Stomach (tissue), 9 donors: ENCODE data around the gene MEGF8. TPM values are rescaled to one million over a fixed set of nuclear protein-coding genes. Genes with fewer than 3 reads are reported as not detected.

Source experiments
- DNase-seq, 2 donors: peaks; one replicate each; pipeline versions ENCODE4 v3.0.0 to v3.0.0-alpha.2; 2013 to 2019
- H3K27ac ChIP-seq, 5 donors: fragments of 200-600 bp in 4 of 5; sonication (generic) in 4 of 5; one replicate each; pipeline ENCODE4 v1.5.1; 2013 to 2019; ENCODE audit warnings: mild to moderate bottlenecking in 1 of 5, moderate library complexity in 1 of 5
- H3K27me3 ChIP-seq, 3 donors: fragments of 200-600 bp; sonication (generic); one replicate each; pipeline ENCODE4 v1.5.1; 2017 to 2019; ENCODE audit warnings: mixed run types in 1 of 3
- H3K36me3 ChIP-seq, 4 donors: fragments of 200-600 bp; sonication (generic); 1 replicate in 3 of 4; 2 replicates in 1 of 4; pipeline ENCODE4 v1.5.1; 2016 to 2019
- H3K4me1 ChIP-seq, 4 donors: fragments of 200-600 bp; sonication (generic); one replicate each; pipeline ENCODE4 v1.5.1; 2016 to 2019
- H3K4me3 ChIP-seq, 4 donors: fragments of 200-600 bp; sonication (generic) in 3 of 4; one replicate each; pipeline ENCODE4 v1.5.1; 2016 to 2019; ENCODE audit warnings: mild to moderate bottlenecking in 1 of 4
- H3K9me3 ChIP-seq, 4 donors: fragments of 200-600 bp; sonication (generic); one replicate each; pipeline ENCODE4 v1.5.1; 2016 to 2019
- EP300 ChIP-seq: sonication (generic); formaldehyde crosslinking; IDR thresholded peaks from one replicate; pipeline ENCODE4 v1.6.1; 2017; ENCODE audit warnings: antibody characterized with exemption
- POLR2A ChIP-seq, 4 donors: fragments of 450-650 bp; IDR thresholded peaks; one replicate each; pipeline ENCODE4 v1.6.1; 2016; ENCODE audit warnings: antibody characterized with exemption in 4 of 4, control low read depth in 2 of 4, mild to moderate bottlenecking in 1 of 4, moderate library complexity in 1 of 4
- POLR2AphosphoS5 ChIP-seq, 3 donors: sonication (generic); formaldehyde crosslinking; IDR thresholded peaks; one replicate each; pipeline ENCODE4 v1.6.1; 2016; ENCODE audit warnings: antibody characterized with exemption in 3 of 3
- WGBS, 5 donors: extraction: QIAGEN DNeasy Blood & Tissue Kit in 3 of 5; methylation state at CpG; one replicate each; pipeline versions ENCODE4 v1.1.5 to v1.1.7; 2013 to 2018; 5-methylcytosine and 5-hydroxymethylcytosine counted together
- intact Hi-C: fragments of 100-400 bp; cut with DNase I; formaldehyde crosslinking; loops from one replicate; pipeline ENCODE4 v1.15.1; 2023; ENCODE audit warnings: low total_unique reads
- polyA plus RNA-seq, 3 donors: library from polyadenylated mRNA; stranded (reverse); fragments of 200-250 nt; gene quantifications; one replicate each; pipeline ENCODE4 v1.2.3, GENCODE V29; 2013
- total RNA-seq, 5 donors: library from RNA; depleted of rRNA; stranded (reverse); fragments of >200 nt; gene quantifications; one replicate each; pipeline versions ENCODE4 v1.1.0 to v1.2.3, GENCODE V29; 2014 to 2016
- TF ChIP-seq, protein P1 (sequence below), 7 experiments: fragments of 450-650 bp in 4 of 7; fragments of 200-600 bp in 3 of 7; sonication (generic) in 3 of 7; IDR thresholded peaks; one replicate each; pipeline ENCODE4 v1.5.1; 2016 to 2019; ENCODE audit warnings: antibody characterized with exemption in 7 of 7, control low read depth in 2 of 7, mild to moderate bottlenecking in 1 of 7
- donor health status: healthy with polysubstance abuse.
- donor health status: Bipolar disorder and iron deficiency.
- donor health status: healthy.

Gene MEGF8
- total and polyA plus RNA-seq, 8 donors, result 2.6 to 46.3 (median 12.3) TPM

DNA sequence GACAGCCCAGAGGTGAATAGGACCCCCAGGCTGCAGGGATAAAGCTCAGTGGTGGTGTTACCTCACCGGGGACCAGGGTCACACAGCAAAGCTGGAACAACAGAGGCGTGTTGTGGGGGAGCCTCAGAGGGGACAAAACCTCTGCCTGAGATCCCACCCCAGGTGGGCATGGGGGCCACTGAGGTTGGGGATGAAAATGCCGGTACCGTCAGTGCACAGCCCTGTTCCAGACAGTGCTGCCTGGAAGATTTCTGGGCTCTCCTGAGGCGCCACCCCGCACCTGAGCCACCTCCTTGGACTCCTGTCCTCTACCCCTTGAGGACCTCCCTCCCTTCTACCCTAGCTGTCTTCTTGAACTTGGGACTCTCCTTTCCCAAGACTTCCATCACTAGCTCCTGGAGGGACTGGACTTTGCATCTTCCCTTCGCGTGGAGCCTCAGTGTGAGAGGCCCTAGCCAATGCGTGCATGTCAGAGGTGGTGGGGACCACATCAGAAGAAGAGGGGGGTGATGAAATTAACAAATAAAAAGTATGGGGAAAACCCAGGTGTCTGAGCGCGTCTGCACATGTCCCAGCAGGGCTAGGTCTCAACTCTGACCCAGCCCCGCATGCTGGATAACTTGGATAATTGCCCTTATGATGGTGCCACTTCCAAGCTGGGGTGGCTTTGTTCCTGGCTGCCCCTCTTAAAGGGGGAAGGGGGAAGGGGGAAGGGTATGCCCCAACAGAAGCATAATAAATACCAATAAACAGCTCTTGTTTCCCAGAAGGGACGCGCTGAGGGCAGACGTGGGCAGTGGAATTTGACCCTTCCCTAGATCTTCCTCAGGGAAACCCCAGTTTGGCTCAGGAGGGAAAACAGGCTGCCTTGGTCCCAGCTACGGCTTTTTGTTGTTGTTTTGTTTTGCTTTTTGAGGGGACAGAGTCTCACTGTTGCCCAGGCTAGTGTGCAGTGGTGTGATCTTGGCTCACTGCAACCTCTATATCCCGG, 53.1 kb downstream of the MEGF8 start:
- H3K9me3 ChIP-seq, result no peaks in the 10 kb centered on the region
- no peaks in the 10 kb centered on the region for H3K4me1 ChIP-seq
- H3K27me3 ChIP-seq, result peaks cover 0 to 26% (median 11%) of the 10 kb centered on the region in 3 donors
- H3K4me3 ChIP-seq, result no peak overlapping the region
- intact Hi-C loops, result no loop called here
- 70 to 82% (median 78%) methylated on average over 14 to 17 of the region's 17 CpGs for WGBS, 5 donors
- TF ChIP-seq, protein P1, sequence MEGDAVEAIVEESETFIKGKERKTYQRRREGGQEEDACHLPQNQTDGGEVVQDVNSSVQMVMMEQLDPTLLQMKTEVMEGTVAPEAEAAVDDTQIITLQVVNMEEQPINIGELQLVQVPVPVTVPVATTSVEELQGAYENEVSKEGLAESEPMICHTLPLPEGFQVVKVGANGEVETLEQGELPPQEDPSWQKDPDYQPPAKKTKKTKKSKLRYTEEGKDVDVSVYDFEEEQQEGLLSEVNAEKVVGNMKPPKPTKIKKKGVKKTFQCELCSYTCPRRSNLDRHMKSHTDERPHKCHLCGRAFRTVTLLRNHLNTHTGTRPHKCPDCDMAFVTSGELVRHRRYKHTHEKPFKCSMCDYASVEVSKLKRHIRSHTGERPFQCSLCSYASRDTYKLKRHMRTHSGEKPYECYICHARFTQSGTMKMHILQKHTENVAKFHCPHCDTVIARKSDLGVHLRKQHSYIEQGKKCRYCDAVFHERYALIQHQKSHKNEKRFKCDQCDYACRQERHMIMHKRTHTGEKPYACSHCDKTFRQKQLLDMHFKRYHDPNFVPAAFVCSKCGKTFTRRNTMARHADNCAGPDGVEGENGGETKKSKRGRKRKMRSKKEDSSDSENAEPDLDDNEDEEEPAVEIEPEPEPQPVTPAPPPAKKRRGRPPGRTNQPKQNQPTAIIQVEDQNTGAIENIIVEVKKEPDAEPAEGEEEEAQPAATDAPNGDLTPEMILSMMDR (IDR thresholded peaks at IDR 0.05), result no peak
- TF ChIP-seq EP300 (no peak), POLR2AphosphoS5 (IDR thresholded peaks at IDR 0.05) (no peak), POLR2A (IDR thresholded peaks at IDR 0.05) (no peak)
- no peak for DNase-seq
- H3K36me3 ChIP-seq, result peaks cover 7 to 33% (median 32%) of the 10 kb centered on the region in 4 donors
- H3K27ac ChIP-seq, result no peak overlapping the region

DNA sequence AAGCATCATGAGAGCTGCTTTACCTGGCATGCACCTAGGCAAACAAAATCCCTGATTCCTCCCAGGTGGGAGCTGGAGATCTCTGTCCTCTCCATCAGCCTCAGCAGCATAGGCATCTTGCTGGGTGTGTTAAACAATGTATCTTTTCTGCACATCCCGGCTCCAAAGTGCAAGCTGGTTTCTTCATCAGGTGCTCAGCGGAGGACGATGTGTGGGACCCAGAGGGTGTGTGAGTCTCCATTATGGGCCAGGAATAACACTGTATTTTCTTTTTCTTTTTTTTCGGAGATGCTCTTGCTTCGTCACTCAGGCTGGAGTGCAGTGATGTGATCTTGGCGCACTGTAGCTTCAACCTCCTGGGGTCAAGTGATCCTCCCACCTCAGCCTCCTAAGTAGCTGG, 54.7 kb downstream of the MEGF8 start:
- Histone ChIP-seq H3K27ac (no peak overlapping the region), H3K4me3 (no peak overlapping the region), H3K27me3 (peaks cover 0 to 40% (median 14%) of the 10 kb centered on the region in 3 donors), H3K4me1 (no peaks in the 10 kb centered on the region), H3K9me3 (no peaks in the 10 kb centered on the region), H3K36me3 (peaks cover 7 to 17% (median 16%) of the 10 kb centered on the region in 4 donors)
- intact Hi-C loops, result no loop called here
- no peak for DNase-seq
- TF ChIP-seq EP300 (no peak), POLR2AphosphoS5 (IDR thresholded peaks at IDR 0.05) (no peak)
- TF ChIP-seq, protein P1 (IDR thresholded peaks at IDR 0.05), result no peak
- 73 to 87% (median 85%) methylated on average over 6 of the region's 6 CpGs for WGBS, 5 donors

DNA sequence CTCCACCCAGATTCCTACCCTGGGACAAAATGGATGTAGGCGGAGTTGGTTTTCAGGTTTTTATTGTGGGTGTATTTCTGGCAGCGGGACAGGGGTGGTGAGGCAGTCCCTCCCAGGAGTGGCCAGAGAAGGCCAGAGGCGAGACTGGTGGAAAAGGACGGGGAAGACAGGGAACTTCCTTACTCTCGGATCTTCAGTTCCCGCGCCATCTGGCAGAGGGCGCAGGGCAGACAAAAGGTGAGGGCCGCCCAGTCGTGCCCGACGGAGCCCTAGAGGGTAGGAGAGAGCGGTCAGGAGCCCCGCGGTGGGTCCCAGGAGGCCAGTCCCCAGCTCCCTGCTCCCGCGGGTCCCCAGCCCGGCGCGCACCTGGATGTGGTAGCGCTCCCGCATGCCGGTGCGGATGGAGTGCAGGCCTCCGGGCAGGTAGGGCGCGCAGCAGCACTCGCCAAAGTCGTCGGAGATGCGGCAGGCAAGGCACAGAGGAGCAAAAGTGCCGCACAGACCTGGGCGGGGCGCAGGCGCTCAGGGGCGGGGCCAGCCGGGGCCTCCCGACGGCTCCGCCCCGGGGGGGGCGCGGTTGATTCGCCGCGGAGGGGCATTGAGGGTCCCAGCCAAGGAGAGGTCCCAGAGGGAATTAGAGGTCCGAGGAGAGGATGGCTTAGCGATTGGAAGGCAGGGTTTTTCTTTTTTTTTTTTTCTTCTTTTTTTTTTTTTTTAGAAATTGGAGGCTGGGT, 61.7 kb downstream of the MEGF8 start:
- no peak for TF ChIP-seq POLR2AphosphoS5 (IDR thresholded peaks at IDR 0.05)
- TF ChIP-seq, protein P1 (IDR thresholded peaks at IDR 0.05), result peak in 4 of 7 experiments; percentile 14 to 19 (median 16)
- 1 to 3% (median 1%) methylated on average over 30 to 48 of the region's 48 CpGs for WGBS, 5 donors
- Histone ChIP-seq H3K4me3 (peak overlapping the region; percentile 35 to 48 (median 40)), H3K36me3 (no peaks in the 10 kb centered on the region), H3K4me1 (peaks cover 8 to 14% (median 11%) of the 10 kb centered on the region in 4 donors), H3K27me3 (peaks cover 6 to 91% (median 54%) of the 10 kb centered on the region in 3 donors), H3K27ac (peak overlapping the region in 4 of 5 donors; percentile 5 to 56 (median 20)), H3K9me3 (no peaks in the 10 kb centered on the region)
- peak; percentile 55 to 71 for DNase-seq
- intact Hi-C loops, result no loop called here

DNA sequence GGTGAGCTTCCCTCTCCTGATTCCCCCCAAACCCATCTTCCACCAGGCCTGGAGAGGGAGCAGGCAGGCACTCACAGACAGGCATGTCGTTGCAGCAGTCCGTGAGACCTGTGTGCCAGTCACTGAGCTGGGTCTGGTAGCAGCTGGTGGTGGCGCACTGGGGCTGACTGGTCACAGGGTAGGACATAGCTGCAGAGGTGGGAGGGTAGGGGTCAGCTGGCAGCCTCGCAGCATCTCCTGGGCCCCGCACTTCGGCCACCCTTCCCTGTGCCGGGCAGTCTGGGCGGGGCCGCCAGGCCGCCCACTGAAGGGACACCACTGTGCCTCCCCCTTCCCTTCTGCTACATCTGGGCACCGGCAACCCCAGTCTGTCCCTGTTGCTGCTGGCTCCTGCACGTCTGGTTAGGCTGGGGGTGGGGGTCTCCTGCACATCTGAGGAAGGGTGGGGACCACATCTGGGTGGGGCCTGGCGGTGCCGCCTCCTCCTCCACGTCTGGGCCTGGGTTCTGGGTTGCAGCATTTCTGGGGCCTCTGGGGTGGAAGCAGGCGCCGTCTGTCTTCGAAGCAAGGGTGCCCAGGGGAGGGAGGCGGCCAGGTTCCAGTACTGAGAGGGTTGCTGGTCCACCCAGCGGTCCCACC, 63.5 kb downstream of the MEGF8 start:
- H3K4me1 ChIP-seq, result peaks cover 8 to 14% (median 11%) of the 10 kb centered on the region in 4 donors
- no peak overlapping the region for H3K27ac ChIP-seq
- H3K36me3 ChIP-seq, result no peaks in the 10 kb centered on the region
- DNase-seq, result no peak
- intact Hi-C loops, result no loop called here
- TF ChIP-seq POLR2AphosphoS5 (IDR thresholded peaks at IDR 0.05) (no peak), EP300 (no peak), POLR2A (IDR thresholded peaks at IDR 0.05) (no peak)
- TF ChIP-seq, protein P1 (IDR thresholded peaks at IDR 0.05), result no peak
- H3K9me3 ChIP-seq, result no peaks in the 10 kb centered on the region
- H3K27me3 ChIP-seq, result peaks cover 6 to 74% (median 44%) of the 10 kb centered on the region in 3 donors
- no peak overlapping the region for H3K4me3 ChIP-seq
- WGBS, 5 donors, result 73 to 89% (median 75%) methylated on average over 10 to 20 of the region's 20 CpGs
